Muscle layer of colon (tissue), 2 donors: Measurements from ENCODE around the gene FBXO24.

Source experiments
- H3K27ac ChIP-seq: one replicate; pipeline ENCODE4 v1.7.0; 2013; ENCODE audit warnings: low read depth, mild to moderate bottlenecking, low read length, moderate library complexity
- H3K27me3 ChIP-seq, 2 donors: one replicate each; pipeline ENCODE4 v1.7.0; 2013; ENCODE audit warnings: low read length in 2 of 2, mild to moderate bottlenecking in 2 of 2; ENCODE audit not compliant: insufficient read depth in 2 of 2, control insufficient read depth in 1 of 2
- H3K36me3 ChIP-seq: one replicate; pipeline ENCODE4 v1.7.0; 2013; ENCODE audit warnings: mild to moderate bottlenecking, low read length; ENCODE audit not compliant: insufficient read depth
- H3K4me1 ChIP-seq: one replicate; pipeline ENCODE4 v1.7.0; 2013; ENCODE audit warnings: mild to moderate bottlenecking, low read length; ENCODE audit not compliant: insufficient read depth
- H3K4me3 ChIP-seq, 2 donors: one replicate each; pipeline ENCODE4 v1.7.0; 2013; ENCODE audit warnings: low read length in 2 of 2, low read depth in 1 of 2, mild to moderate bottlenecking in 1 of 2, moderate library complexity in 1 of 2
- H3K9ac ChIP-seq: one replicate; pipeline ENCODE4 v1.7.0; 2013; ENCODE audit warnings: low read length
- H3K9me3 ChIP-seq: one replicate; pipeline ENCODE4 v1.7.0; 2013; ENCODE audit warnings: mild to moderate bottlenecking, low read length
- donor health status: abdominal sarcoma.
- donor health status: Adenocarcinoma of cecum.

FBXO24 gene

DNA sequence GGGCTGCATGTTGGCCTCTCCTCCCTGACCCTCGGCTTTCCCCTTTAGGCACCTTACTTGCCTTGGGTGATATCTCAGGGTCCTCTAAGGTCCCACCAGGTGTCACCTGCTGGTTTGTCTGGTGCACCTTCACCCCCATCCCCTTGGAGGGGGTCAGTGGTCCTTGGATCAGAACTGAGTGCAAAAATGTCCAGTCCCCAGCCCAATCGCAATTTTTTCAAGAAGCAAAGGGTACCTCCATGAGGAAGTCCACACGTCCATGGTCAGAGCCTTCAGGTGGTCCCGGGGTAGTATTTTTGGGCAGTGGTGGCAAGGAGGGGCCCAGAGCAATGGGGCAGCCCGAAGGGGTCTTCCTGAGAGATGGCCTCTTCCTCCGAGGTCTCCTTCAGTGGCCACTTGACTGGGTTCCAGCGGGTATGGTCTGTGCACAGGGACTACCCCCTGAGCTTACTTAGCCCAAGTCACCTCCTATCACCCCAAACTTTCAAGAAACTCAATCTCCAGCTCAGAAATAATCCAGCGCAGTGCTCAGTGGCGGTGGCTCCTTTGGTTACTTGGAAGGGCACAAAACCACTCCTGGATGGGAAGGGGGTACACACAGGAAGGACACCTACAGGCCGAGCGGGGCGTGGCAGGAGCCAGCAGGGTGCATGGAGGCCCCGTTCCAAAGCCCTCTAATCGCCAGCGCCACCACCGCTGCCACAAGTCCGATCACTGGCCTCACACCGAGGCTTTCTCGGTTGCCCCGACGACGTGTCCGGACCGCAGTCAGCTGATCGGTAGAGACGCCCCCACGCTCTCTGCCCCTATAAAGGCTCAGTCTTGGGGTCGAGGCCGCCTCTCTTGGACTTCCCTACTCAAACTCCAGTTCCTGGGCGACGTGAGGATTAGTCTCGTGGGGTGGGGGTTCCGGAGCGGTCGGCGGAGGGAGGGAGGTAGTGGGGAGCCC lies 17.0 kb upstream of the FBXO24 start:
- H3K9me3 ChIP-seq = no peaks in the 10 kb centered on the region
- no peaks in the 10 kb centered on the region for H3K36me3 ChIP-seq
- no peak overlapping the region for H3K27ac ChIP-seq
- H3K4me3 ChIP-seq = peak overlapping the region in 1 of 2 donors; percentile 23
- H3K27me3 ChIP-seq = peaks cover 0 to 31% of the 10 kb centered on the region in 2 donors
- H3K9ac ChIP-seq = no peak overlapping the region
- H3K4me1 ChIP-seq = no peaks in the 10 kb centered on the region

DNA sequence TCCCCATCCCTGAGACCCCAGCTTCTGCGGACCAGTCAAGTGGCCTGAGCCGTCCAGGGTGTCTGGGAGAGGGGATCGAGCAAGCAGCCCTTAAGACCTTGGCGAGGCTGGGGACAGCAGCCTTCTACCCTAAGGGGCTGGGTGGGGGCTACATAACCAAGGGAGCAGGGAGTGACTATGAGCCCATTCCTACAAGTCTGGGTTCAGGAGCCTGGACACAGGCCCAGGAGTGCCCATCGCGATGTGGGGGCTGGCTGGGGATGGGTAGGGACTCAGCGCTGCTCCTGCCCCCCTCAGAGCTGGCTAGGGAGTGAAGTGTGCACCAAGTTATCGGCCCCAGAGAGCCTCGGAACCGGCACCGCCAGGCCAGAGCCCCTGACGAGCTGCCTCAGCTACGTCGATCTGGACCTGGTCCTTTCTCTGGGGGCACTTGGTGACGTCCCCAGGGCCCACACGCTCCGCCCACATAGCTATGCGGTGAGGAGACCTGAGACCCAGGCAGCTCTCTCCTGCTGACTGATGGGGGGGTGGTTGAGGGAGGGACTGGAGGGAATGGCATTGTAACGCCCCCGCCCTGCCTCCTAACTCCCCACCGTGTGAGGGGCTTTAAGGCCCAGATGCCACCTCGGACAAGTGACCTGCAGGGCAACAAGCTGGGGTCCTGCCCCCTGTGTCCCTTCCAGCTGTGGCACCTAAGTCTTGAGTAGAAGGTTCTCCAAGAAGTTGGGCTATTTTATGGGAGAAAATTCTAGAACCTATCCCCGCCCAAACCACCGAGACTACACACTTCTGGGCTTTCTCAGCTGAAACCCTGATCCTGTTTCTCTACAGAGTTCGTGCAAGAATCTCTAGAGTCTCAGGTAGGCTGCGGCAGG lies 14.9 kb upstream of the FBXO24 start:
- Histone ChIP-seq H3K4me1 (no peaks in the 10 kb centered on the region), H3K36me3 (peaks cover 11% of the 10 kb centered on the region), H3K27ac (no peak overlapping the region), H3K27me3 (peaks cover 0 to 39% of the 10 kb centered on the region in 2 donors), H3K4me3 (no peak overlapping the region), H3K9ac (no peak overlapping the region), H3K9me3 (no peaks in the 10 kb centered on the region)

DNA sequence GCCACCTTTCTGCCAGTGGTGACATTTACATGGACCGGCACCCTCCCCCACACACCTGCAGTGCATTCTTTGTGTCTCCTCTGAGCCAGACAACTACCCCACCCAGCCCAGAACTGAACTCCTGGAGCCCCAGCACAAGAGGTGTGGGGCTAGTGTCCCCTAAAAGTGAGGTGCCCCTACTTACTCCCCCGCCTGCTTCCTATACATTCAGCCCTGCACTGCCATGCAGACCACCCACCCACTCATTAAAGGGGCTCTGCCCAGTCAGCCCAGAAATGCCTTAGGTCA lies 14.4 kb upstream of the FBXO24 start:
- Histone ChIP-seq H3K4me3 (no peak overlapping the region), H3K27ac (no peak overlapping the region), H3K9me3 (no peaks in the 10 kb centered on the region), H3K4me1 (no peaks in the 10 kb centered on the region), H3K9ac (no peak overlapping the region), H3K27me3 (peaks cover 0 to 39% of the 10 kb centered on the region in 2 donors), H3K36me3 (peaks cover 17% of the 10 kb centered on the region)

DNA sequence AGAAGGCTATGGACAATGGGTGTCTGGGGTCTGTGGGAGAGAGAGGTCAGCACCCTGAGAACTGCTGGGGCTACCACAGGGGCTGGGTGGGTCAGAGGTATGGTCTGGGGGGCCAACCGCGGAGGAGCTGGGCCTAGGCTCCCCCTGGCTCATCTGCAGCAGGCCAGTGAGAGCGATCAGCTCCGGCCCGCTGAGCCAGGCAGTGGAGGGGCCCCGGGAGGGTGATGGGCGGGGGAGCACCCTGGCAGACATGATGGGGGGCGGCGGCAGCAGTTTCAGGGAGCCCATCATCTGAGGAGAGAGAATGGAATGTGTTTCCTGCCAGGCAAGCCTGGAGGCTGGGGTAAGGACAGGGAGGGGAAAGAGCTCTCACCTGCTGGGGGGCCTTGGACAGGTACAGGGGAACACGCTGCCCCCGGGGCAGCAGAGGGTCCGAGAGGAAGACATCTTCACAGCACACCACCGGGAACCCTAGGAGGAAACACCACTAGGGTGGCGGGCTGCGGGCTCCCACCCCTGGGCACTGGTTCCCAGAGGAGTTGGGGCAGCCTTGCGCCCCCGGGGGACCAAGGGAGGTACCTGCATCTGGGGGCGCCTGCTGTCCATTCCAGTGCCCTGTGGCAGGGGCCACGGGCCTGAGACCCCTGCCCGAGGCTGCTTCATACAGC lies 13.7 kb upstream of the FBXO24 start:
- Histone ChIP-seq H3K4me1 (no peaks in the 10 kb centered on the region), H3K9ac (no peak overlapping the region), H3K4me3 (no peak overlapping the region), H3K27me3 (peaks cover 0 to 39% of the 10 kb centered on the region in 2 donors), H3K36me3 (peaks cover 23% of the 10 kb centered on the region), H3K9me3 (no peaks in the 10 kb centered on the region), H3K27ac (no peak overlapping the region)

DNA sequence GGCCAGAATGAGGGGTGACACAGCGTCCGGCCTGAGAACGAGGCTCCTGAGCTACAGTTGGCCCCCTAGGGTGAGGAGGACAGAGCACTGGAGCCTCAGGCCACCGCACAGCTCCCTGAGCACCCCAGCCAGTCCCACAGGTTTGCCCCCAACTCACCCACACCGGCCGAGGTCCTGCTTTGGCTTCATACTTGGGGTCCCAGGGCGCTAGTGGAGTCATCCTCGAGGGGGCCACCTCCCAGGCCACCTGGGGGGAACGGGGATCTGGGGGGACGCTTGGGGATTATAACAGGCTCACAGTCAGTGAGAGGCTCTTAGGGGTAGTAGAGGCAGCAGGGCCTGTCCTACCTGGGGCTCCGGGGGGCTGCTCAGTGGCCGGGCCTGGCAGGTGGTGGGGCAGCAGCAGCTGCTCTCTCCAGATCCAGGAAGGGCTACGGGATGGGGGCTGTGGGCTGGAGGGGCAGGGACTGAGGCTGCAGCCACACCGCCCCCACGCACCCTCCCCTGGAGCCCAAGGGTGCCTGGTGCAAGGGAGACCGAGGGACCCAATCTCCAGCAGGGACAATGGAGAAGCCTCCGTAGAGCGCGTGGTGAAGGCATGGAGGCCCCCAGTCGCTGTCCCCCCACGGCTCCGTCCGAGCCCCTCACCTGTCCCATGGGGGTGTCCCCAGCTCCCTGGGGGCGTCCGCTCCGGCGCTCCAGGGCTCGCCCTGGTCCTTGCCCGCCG lies 13.0 kb upstream of the FBXO24 start:
- Histone ChIP-seq H3K27me3 (peaks cover 0 to 39% of the 10 kb centered on the region in 2 donors), H3K36me3 (peaks cover 30% of the 10 kb centered on the region)

DNA sequence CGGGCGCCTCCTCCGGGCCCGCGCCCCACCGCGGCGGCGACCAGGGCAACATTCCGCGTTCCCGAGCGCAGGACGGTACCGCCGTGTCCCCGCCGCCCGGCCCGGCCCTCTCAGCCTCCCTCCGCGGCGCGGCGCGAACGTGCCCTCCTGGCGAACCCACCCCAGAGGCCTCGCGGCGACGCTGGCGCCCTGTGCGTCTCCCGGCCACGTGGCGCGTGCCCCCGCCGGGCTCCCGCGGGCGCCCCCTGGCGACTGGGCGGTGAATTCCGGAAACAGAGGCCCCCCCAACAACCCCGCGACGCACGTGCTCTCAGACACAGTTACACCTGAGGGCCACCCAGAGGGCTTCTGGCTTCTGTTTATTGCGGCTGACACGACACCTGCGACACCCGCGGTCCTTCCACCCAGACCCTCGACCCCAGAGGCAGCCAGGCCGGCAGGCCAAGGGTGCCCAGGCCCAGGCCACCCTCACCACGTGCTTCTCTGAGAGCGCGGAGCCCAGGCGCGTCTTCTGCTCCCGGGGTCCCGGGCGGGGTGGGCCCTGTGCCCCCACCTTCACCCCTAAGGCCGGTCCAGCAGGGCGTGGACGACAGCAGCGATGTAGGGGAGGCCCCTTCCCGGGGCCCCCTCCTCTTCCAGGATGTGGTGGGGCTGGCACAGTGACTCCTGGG lies 12.3 kb upstream of the FBXO24 start, which contains the start of gene SAP25:
Gene SAP25, minus strand, starts transcription at position 210 of the 671 bp plus-strand sequence. Its CDS starts 158 bp downstream, at position 52.
- no peaks in the 10 kb centered on the region for H3K4me1 ChIP-seq
- H3K36me3 ChIP-seq = peaks cover 37% of the 10 kb centered on the region
- no peak within 1 kb of the TSS for H3K27ac ChIP-seq
- H3K9ac ChIP-seq = no peak within 1 kb of the TSS
- H3K27me3 ChIP-seq = peaks cover 0 to 39% of the 10 kb centered on the region in 2 donors
- no peak within 1 kb of the TSS for H3K4me3 ChIP-seq
- no peaks in the 10 kb centered on the region for H3K9me3 ChIP-seq

More for the DNA sequence above, 13.0 kb upstream of the FBXO24 start:
- Histone ChIP-seq H3K4me1 (no peaks in the 10 kb centered on the region), H3K27ac (no peak overlapping the region), H3K9ac (no peak overlapping the region), H3K9me3 (no peaks in the 10 kb centered on the region), H3K4me3 (no peak overlapping the region)

DNA sequence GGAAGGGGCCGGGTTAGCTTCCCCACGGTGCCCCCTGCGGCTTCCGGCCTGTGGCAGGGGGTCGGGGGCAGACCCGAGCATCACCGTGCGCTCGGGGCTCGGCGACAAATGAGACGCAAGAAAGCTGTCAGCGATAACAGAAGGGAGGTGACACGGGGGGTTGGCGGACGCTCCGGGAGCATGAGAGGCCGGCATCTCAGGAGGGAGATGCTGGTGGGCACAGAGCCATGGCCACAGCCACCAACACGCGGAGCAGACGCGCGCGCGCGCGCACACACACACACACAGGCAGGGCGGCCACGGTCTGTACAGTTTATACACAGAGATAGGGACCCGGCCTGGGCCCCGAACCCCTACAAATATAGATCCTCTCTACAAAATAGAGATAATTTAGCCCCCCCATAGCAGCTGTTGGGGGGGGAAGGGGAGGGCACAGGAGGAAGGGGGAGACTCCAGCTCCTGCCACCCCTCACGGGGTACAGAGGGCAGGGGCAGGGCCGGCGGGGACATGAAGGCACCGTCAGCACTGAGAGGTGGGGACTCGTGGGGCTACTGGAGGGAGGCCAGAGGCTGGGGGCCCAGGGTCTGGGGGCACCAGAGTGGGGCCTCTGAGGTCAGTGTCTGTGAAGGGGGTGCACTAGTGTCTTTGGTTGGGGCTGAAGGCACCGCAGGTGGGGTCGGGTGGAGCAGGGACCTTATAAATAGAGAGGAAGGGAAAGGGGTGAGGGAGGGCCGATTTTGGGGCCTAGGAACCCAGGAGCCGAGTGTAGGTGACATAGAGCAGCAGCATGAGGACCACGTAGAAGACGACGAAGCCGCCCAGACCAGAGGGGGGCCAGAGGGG lies 11.5 kb upstream of the FBXO24 start:
- H3K9ac ChIP-seq = no peak overlapping the region
- H3K4me3 ChIP-seq = no peak overlapping the region
- no peaks in the 10 kb centered on the region for H3K4me1 ChIP-seq
- no peak overlapping the region for H3K27ac ChIP-seq
- peaks cover 0 to 36% of the 10 kb centered on the region in 2 donors for H3K27me3 ChIP-seq
- H3K9me3 ChIP-seq = no peaks in the 10 kb centered on the region
- H3K36me3 ChIP-seq = peaks cover 44% of the 10 kb centered on the region

DNA sequence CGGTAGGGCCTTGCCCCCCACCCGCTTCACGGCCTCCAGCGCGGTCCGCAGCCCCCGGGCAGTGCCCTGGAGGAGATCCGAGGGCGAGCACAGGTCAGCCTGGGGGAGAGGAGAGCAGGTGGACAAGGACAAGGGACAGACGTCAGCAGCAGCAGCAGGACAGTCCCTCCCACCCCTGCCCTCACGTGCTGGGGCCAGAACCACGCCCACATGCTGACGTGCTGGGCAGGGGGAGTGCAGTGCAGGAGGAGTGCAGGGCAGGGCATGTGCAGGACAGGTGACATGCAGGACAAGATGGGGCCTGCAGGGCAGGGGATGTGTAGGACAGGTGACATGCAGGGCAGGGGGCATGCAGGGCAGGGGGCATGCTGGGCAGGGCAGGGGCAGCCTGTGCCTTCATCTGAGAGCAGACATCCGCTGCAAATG lies 10.9 kb upstream of the FBXO24 start:
- Histone ChIP-seq H3K27me3 (peaks cover 0 to 30% of the 10 kb centered on the region in 2 donors), H3K4me1 (no peaks in the 10 kb centered on the region), H3K4me3 (no peak overlapping the region), H3K36me3 (peaks cover 50% of the 10 kb centered on the region), H3K27ac (no peak overlapping the region), H3K9ac (no peak overlapping the region), H3K9me3 (no peaks in the 10 kb centered on the region)

DNA sequence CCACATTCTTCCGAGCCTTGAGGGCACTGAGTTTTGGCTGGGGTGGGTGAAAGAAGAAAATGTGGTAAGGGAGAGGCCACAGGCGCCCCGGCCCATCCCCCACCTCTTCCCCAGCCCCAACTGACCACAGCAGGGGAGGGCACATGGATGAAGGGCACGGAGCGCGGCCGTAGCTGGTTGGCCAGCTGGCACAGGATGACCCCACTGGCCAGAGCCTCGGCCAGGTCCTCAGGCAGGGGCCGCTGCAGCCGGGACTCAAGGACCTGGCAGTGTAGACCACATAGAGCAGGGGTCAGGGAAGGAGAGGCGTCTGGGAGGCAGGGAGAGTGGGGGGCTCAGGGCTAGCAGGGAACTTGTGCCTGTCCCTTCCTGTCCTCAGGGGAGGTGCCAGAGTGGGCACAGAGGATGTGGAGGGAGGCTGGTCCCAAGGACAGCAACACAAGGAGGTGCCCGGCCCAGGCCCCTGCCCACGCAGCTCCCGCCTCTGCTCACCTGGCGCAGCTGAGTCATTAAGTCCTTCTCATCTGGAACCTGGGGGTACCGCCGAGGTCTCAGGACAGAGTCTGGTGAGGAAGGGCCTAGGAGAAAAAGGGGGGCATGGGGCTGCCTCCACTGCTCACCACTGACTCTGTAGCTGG lies 10.3 kb upstream of the FBXO24 start:
- H3K9ac ChIP-seq = no peak overlapping the region
- H3K36me3 ChIP-seq = peaks cover 56% of the 10 kb centered on the region
- no peaks in the 10 kb centered on the region for H3K4me1 ChIP-seq

More for the DNA sequence above, 10.3 kb upstream of the FBXO24 start:
- Histone ChIP-seq H3K9me3 (no peaks in the 10 kb centered on the region), H3K4me3 (no peak overlapping the region), H3K27me3 (peaks cover 0 to 25% of the 10 kb centered on the region in 2 donors), H3K27ac (no peak overlapping the region)
